Measurements from ENCODE around the gene NCR3LG1.
A peak's percentile ranks its signal among the peaks of the same experiment; 100 is the strongest.

NCR3LG1 gene

DNA sequence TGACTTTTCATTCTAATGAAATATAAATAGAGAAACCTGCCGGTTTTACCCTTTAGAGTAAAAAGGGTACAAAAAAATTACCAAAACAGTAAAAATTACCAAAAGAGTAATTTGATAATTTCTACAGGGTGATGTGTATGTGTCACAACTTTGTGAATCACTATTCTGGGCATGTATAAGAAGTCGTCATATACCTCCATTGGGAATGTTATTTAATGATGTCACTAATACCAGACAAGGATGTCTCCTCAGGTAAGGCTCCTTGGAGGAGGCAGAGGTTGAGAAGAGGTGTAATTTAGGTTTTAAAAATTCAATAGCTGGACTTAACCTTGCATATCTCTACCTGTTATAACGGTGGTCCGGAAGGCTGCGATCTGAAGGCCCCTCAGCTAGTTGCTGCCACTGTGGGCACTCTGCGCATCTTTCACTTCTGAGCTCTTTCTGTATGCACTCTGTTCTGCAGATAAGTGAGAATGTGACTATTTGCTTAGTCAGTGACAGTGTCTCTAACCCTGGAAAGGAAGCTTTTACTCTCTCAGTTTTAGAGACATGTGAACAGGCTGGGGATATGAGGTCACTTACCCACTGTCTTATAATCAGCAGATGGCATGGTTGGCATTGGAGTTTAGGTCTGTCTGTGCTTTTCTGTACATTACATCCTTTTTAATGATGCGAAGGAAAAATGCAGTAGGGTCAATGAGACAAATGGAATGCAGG lies 987 bp upstream of the NCR3LG1 start:
- intact Hi-C loops (cut with DNase I; ENCODE audit: low total_unique reads) = no loop called here
- Histone ChIP-seq H3K36me3 (no peaks in the 10 kb centered on the region), H3K27me3 (no peaks in the 10 kb centered on the region), H3K4me3 (no peak overlapping the region), H3K4me1 (peaks cover 0 to 11% (median 6%) of the 10 kb centered on the region in 4 donors), H3K27ac (peak overlapping the region in 1 of 2 donors; percentile 86), H3K9me3 (no peaks in the 10 kb centered on the region)
- TF ChIP-seq, protein P1, sequence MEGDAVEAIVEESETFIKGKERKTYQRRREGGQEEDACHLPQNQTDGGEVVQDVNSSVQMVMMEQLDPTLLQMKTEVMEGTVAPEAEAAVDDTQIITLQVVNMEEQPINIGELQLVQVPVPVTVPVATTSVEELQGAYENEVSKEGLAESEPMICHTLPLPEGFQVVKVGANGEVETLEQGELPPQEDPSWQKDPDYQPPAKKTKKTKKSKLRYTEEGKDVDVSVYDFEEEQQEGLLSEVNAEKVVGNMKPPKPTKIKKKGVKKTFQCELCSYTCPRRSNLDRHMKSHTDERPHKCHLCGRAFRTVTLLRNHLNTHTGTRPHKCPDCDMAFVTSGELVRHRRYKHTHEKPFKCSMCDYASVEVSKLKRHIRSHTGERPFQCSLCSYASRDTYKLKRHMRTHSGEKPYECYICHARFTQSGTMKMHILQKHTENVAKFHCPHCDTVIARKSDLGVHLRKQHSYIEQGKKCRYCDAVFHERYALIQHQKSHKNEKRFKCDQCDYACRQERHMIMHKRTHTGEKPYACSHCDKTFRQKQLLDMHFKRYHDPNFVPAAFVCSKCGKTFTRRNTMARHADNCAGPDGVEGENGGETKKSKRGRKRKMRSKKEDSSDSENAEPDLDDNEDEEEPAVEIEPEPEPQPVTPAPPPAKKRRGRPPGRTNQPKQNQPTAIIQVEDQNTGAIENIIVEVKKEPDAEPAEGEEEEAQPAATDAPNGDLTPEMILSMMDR (IDR thresholded peaks at IDR 0.05) = no peak
- no peak for DNase-seq

DNA sequence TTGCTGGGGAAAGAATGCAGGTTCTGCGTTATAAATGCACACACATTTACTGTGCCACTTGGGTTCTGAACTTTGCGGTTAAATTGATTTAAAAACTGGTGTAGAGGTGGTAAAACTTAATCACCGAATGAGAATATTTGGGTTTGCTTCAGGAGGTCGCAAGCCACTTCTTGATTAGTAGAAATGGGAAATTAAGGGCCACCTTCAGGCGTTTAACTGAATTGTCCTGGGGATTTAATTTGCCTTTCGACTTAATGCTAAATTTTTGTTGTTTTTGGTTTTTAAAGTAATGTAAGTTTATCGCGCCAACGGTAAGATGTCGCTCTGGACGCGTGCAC lies 459 bp upstream of the NCR3LG1 start:
- TF ChIP-seq, protein P1 (IDR thresholded peaks at IDR 0.05) = peak in 1 of 2 experiments; percentile 18
- no peaks in the 10 kb centered on the region for H3K9me3 ChIP-seq
- peak overlapping the region; percentile 86 to 88 for H3K27ac ChIP-seq
- peaks cover 0 to 11% (median 6%) of the 10 kb centered on the region in 4 donors for H3K4me1 ChIP-seq
- intact Hi-C loops (cut with DNase I; ENCODE audit: low total_unique reads) = no loop called here
- no peaks in the 10 kb centered on the region for H3K27me3 ChIP-seq
- no peaks in the 10 kb centered on the region for H3K36me3 ChIP-seq
- DNase-seq = no peak
- H3K4me3 ChIP-seq = peak overlapping the region; percentile 63 to 65

DNA sequence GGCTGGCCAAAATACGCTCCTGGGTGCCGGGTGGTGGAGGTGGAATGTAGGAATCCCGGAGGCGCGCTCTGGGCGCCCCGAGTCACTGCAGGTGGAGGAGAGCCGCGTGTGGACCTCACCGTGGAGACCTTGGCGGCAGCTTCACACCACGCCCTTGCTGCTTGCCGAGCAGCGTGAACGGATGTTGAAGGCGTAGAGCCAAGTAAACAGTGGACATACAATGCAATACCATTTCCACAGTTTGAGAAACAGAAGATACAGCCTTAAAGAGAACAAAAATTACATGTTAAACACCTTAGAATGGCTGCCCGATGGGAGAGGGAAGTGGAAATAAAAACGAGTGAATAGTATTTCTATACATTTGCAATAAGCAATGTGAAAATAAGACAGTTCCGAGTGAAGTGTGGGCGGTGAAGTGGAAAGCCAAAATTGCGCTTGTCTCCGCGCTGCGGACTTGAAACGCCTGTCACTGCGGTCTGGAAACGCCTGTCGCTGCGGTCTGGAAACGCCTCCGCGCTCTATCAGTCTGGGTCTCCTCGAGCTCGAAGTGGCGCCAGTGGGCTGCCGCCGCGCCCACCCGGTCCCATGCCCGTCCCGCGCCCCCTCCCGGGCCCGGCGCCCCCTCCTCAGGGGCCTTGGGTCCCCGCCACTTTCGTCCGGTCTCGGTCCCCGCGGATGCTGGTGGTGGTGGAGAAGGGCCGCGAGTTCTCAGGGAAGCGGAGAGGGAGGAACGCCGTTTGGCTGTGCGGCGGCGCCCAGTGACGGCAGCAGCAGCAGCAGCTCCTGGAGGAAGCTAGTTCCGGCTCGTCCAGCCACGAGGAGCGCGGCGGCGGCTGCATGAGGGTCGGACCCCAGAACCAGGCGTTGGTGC lies 1.6 kb downstream of the NCR3LG1 start:
- H3K9me3 ChIP-seq = no peaks in the 10 kb centered on the region
- H3K4me1 ChIP-seq = peaks cover 0 to 11% (median 6%) of the 10 kb centered on the region in 4 donors
- peak; percentile 57 to 79 for DNase-seq
- no peaks in the 10 kb centered on the region for H3K36me3 ChIP-seq
- intact Hi-C loops (cut with DNase I; ENCODE audit: low total_unique reads) = no loop called here
- H3K27me3 ChIP-seq = no peaks in the 10 kb centered on the region
- H3K27ac ChIP-seq = peak overlapping the region; percentile 86 to 88
- TF ChIP-seq, protein P1 (IDR thresholded peaks at IDR 0.05) = no peak
- peak overlapping the region; percentile 63 to 65 for H3K4me3 ChIP-seq

DNA sequence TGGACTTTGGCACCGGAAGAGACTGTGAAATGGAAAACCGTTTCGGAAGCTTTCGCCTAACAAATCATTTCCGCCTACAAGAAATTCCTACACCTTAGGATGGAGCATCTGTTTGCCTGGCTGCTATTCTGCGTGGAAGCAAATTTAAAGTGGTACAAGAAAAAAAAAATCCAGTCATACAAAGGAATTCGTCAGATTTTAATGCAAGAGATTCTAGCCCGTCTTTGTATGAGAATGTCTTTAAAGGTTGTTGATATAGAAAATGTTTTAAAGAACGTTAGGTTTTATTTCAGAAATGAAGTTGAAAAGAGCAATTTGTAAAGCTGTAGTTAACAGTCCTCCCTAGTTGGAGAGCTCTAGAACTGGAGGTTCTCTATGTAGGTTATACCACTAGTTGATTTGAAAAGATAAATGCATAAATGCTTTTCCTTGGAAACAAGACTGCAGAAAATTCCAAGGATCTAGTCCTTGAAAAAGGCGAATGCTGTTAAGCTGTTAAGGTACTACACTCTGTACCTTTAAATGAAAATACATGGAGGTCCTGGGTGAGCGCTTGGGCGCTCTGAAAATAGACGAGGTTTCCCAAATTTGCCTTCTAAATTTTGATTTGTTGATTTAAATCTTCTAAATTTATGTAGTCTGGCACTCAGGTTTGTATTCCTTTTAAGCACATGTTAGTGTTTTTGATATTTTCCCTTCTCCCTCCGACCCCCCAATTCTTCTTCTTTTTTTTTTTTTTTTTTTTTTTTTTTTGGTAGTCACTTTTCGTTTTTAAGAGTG lies 2.4 kb downstream of the NCR3LG1 start:
- TF ChIP-seq, protein P1 (IDR thresholded peaks at IDR 0.05) = no peak
- Histone ChIP-seq H3K27ac (peak overlapping the region; percentile 86 to 88), H3K4me3 (peak overlapping the region; percentile 63 to 65), H3K36me3 (no peaks in the 10 kb centered on the region), H3K9me3 (no peaks in the 10 kb centered on the region), H3K4me1 (peaks cover 0 to 11% (median 6%) of the 10 kb centered on the region in 4 donors), H3K27me3 (no peaks in the 10 kb centered on the region)
- intact Hi-C loops (cut with DNase I; ENCODE audit: low total_unique reads) = no loop called here
- DNase-seq = no peak

DNA sequence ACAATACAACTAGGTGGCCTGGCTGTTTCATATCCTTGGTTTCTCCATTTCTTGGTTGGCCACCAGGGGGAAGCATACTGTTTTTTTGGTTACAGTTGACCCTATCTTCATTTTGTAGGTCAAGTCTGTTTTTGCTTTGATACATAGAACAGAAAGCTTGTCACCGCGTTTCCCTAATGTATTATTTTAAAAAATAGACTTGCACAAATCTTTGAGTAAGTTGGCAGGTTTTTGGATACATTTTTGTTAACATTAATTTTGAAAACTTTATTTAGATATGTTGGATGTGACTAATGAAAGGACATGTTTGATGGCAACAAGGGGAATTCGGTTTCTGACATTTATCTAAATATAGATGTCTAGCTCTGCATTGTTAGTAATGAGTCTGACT lies 3.0 kb downstream of the NCR3LG1 start:
- intact Hi-C loops (cut with DNase I; ENCODE audit: low total_unique reads) = no loop called here
- H3K4me1 ChIP-seq = peaks cover 0 to 11% (median 6%) of the 10 kb centered on the region in 4 donors
- H3K36me3 ChIP-seq = peaks cover 0 to 5% (median 4%) of the 10 kb centered on the region in 3 donors
- no peaks in the 10 kb centered on the region for H3K27me3 ChIP-seq
- peak overlapping the region in 1 of 2 donors; percentile 63 for H3K4me3 ChIP-seq
- no peaks in the 10 kb centered on the region for H3K9me3 ChIP-seq
- DNase-seq = peak; percentile 56 to 66
- TF ChIP-seq, protein P1 (IDR thresholded peaks at IDR 0.05) = peak; percentile 52 to 54
- no peak overlapping the region for H3K27ac ChIP-seq

Data from tibial artery (tissue), 4 donors.